Fibroblast of skin of left quadriceps (primary cell): ENCODE measurements around the gene OXNAD1.
A peak's percentile ranks its signal among the peaks of the same experiment; 100 is the strongest.
"Not testable (repeated sequence)": the region's sequence is repeated elsewhere in the genome, so short reads cannot be mapped to it uniquely, and the experiment has no call there.

Experiments
- DNase-seq, 2 experiments: peaks; one replicate each; pipeline ENCODE4 v3.0.0-alpha.2; 2013; ENCODE audit warnings: low read depth in 2 of 2

OXNAD1 gene

GRCh38 chr3:16304061-16305010 lies 39.3 kb downstream of the OXNAD1 start:
- DNase-seq = no peak

- DNase-seq = no peak
Observed at GRCh38 chr3:16305111-16305541, 40.1 kb downstream of the OXNAD1 start.

- no peak for DNase-seq
Observed at GRCh38 chr3:16307832-16308531, 43.0 kb downstream of the OXNAD1 start.

GRCh38 chr3:16308727-16309126 lies 43.7 kb downstream of the OXNAD1 start:
- no peak for DNase-seq

- no peak for DNase-seq
Observed at GRCh38 chr3:16309558-16309957, 44.5 kb downstream of the OXNAD1 start.

GRCh38 chr3:16310486-16310885 lies 45.5 kb downstream of the OXNAD1 start:
- not testable (repeated sequence) for DNase-seq

GRCh38 chr3:16311960-16312451 lies 47.0 kb downstream of the OXNAD1 start:
- no peak for DNase-seq

GRCh38 chr3:16313886-16314645 lies 49.1 kb downstream of the OXNAD1 start:
- no peak for DNase-seq

- no peak for DNase-seq
Observed at GRCh38 chr3:16315623-16316022, 50.6 kb downstream of the OXNAD1 start.

GRCh38 chr3:16316396-16316795 lies 51.4 kb downstream of the OXNAD1 start:
- DNase-seq = no peak

- DNase-seq = no peak
Observed at GRCh38 chr3:16316847-16317560, 52.0 kb downstream of the OXNAD1 start.

GRCh38 chr3:16317561-16317945 lies 52.5 kb downstream of the OXNAD1 start:
- DNase-seq = no peak

GRCh38 chr3:16318176-16318575 lies 53.2 kb downstream of the OXNAD1 start:
- peak; percentile 59 to 68 for DNase-seq

GRCh38 chr3:16319307-16319706 lies 54.3 kb downstream of the OXNAD1 start:
- DNase-seq = no peak

- DNase-seq = no peak
Observed at GRCh38 chr3:16319723-16320122, 54.7 kb downstream of the OXNAD1 start.

GRCh38 chr3:16320711-16321110 lies 55.7 kb downstream of the OXNAD1 start:
- no peak for DNase-seq

- DNase-seq = no peak
Observed at GRCh38 chr3:16322189-16322588, 57.2 kb downstream of the OXNAD1 start.

- no peak for DNase-seq
Observed at GRCh38 chr3:16323737-16324136, 58.7 kb downstream of the OXNAD1 start.

GRCh38 chr3:16325850-16326249 lies 60.8 kb downstream of the OXNAD1 start:
- DNase-seq = no peak

- no peak for DNase-seq
Observed at GRCh38 chr3:16326724-16327349, 61.8 kb downstream of the OXNAD1 start.

- DNase-seq = no peak
Observed at GRCh38 chr3:16328124-16328523, 63.1 kb downstream of the OXNAD1 start.
